Gastrocnemius medialis (tissue), 4 donors: ENCODE measurements around the gene MYOM3.

Experiments used
- CTCF ChIP-seq, 5 experiments: fragments of 450-650 bp in 3 of 5; fragments of 200-600 bp in 2 of 5; sonication (generic) in 2 of 5; IDR thresholded peaks in 4 of 5; conservative IDR thresholded peaks in 1 of 5; 1 replicate in 4 of 5; 2 replicates in 1 of 5; pipeline ENCODE4 v1.5.1; 2016 to 2019; ENCODE audit warnings: antibody characterized with exemption in 5 of 5, mild to moderate bottlenecking in 3 of 5, moderate library complexity in 3 of 5
- POLR2A ChIP-seq, 2 donors: fragments of 450-650 bp; IDR thresholded peaks; one replicate each; pipeline ENCODE4 v1.6.1; 2017; ENCODE audit warnings: antibody characterized with exemption in 2 of 2, mild to moderate bottlenecking in 2 of 2, moderate library complexity in 2 of 2

DNA sequence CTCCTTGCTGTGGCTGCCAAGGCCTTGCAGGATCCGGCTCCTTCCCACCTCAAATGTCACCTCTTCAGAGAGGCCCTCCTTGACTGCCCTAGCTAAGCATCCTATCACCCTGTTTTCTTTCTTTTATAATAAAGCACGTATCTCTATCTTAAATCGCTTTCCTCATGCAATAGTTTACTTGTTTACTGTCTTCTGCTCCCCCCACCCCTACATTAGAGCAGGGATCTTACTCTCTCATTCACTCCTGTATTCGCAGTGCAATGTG is 36.4 kb downstream of the MYOM3 start:
- TF ChIP-seq POLR2A (IDR thresholded peaks at IDR 0.05), result no peak
- TF ChIP-seq CTCF (IDR thresholded peaks at IDR 0.05 in 4 of 5, conservative IDR thresholded peaks at IDR 0.05 in 1 of 5), result no peak
